C4-2B (cell line): ENCODE data around the gene IGSF23.

Experiments
- CTCF ChIP-seq: fragments of 450-650 bp; conservative IDR thresholded peaks from 2 replicates; pipeline ENCODE4 v1.5.1; 2017; ENCODE audit warnings: mild to moderate bottlenecking
- ZFX ChIP-seq: fragments of 450-650 bp; IDR thresholded peaks from 2 replicates; pipeline ENCODE4 v1.6.1; 2017

GRCh38 chr19:44593294-44593693 is 20.1 kb upstream of the IGSF23 start:
- TF ChIP-seq ZFX (no peak), CTCF (no peak)
